H1 (cell line): ENCODE results near the gene IRF5. TPM values are rescaled to one million over a fixed set of nuclear protein-coding genes. Genes with fewer than 3 reads are reported as not detected.

Experiments used
- NANOG ChIP-seq: IDR thresholded peaks from 2 replicates; pipeline ENCODE4 v1.6.1; 2011; ENCODE audit warnings: low read length, low read depth, mild to moderate bottlenecking, inconsistent platforms; ENCODE audit not compliant: insufficient read depth, poor library complexity, severe bottlenecking
- POLR2AphosphoS5 ChIP-seq: IDR thresholded peaks from 2 replicates; pipeline ENCODE4 v1.6.1; 2011; ENCODE audit warnings: low read depth, low read length
- RAD21 ChIP-seq, 2 experiments: IDR thresholded peaks in 1 of 2; conservative IDR thresholded peaks in 1 of 2; 2 replicates each; pipeline ENCODE4 v1.6.1; 2011; ENCODE audit warnings: low read depth in 2 of 2, low read length in 2 of 2, improper control_type of control experiment in 1 of 2, inconsistent platforms in 1 of 2, mild to moderate bottlenecking in 1 of 2, moderate library complexity in 1 of 2
- polyA plus RNA-seq, 7 experiments: library from polyadenylated mRNA; depleted of rRNA in 3 of 7; stranded (reverse) in 5 of 7; unstranded in 2 of 7; fragments of >200 nt in 5 of 7; fragments of 200-250 nt in 2 of 7; gene quantifications; 1 replicate in 5 of 7; 2 replicates in 1 of 7; 4 replicates in 1 of 7; pipeline versions ENCODE4 v1.2.1 to v1.2.3, GENCODE V29; 2011 to 2013; ENCODE audit warnings: missing spikeins in 2 of 7, mixed read lengths in 2 of 7
- total RNA-seq: library from RNA; stranded (reverse); fragmentation: NEBNext Ultra II Directional; extraction: Animal tissue kit (Norgen Biotek cat#: 25700); gene quantifications from 2 replicates; pipeline ENCODE4 v1.2.1, GENCODE V29; 2021
- TF ChIP-seq, protein P1 (sequence below), 3 experiments: IDR thresholded peaks; 1 replicate in 2 of 3; 2 replicates in 1 of 3; pipeline versions ENCODE4 v1.5.1 to v1.6.1; 2011; ENCODE audit warnings: low read length in 3 of 3, mild to moderate bottlenecking in 3 of 3, inconsistent platforms in 2 of 3, low read depth in 1 of 3, moderate library complexity in 1 of 3; ENCODE audit not compliant: insufficient read depth in 1 of 3; ENCODE audit errors: control extremely low read depth in 1 of 3
- TF ChIP-seq, protein P2 (sequence below): IDR thresholded peaks from 2 replicates; pipeline ENCODE4 v1.6.1; 2012; ENCODE audit warnings: low read length, inconsistent platforms

The IRF5 gene
- total and polyA plus RNA-seq, 2 of the 8 experiments (the other 6 are each of a cell fraction or from before 2014, with no cell fraction given), result 0.28 to 1.1 TPM

DNA sequence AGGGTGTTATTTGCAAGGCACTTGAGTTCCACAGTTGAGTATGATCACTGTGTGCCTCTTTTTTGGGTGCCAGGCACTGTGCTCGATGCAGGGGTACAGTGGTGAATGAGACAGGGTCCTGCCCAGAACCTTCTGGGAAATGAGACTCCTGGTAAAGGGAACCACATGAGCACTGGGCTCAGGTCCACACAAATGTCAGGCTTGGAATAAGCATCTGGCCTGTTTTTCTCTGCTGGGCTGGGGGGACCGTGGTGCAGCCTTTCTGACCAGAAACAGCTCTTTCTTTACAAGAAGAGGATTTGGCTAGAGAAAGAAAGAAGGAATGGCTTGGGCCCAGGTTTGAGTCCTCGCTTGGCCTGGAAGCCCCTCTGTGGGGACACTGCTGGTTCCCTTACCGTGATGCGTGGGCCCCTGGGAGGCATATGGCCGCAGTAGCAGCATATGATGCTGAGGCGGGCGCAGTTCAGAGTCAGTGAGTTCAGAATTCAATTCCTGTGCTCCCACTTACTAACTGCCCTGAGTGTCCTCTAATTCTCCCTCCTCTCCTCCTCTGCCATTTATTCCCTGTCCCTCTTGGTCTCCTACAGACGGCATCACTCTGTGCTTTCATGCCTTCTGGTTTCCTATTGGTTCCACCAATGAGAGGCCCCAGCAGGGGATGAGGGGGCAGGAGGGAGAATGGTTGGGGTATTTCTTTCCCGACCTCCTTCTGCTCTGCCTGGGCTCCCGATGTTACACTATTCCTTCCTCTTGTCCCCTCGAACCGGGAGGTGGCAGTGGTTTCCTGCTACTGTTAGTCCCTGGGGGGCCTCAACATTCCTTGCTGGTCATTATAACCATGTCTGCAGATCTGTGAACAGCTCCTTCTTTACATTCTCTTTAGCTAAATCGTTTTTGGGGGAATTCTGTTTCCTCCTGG is 17.6 kb upstream of the IRF5 start (continued):
- TF ChIP-seq NANOG, result no peak
- no peak for TF ChIP-seq POLR2AphosphoS5
- TF ChIP-seq RAD21 (IDR thresholded peaks at IDR 0.05 in 1 of 2, conservative IDR thresholded peaks at IDR 0.05 in 1 of 2; ENCODE audit: low read depth in 2 of 2, low read length in 2 of 2), result peak; percentile 26 to 52; a peak in 3 of 4 replicates
- TF ChIP-seq, protein P1, sequence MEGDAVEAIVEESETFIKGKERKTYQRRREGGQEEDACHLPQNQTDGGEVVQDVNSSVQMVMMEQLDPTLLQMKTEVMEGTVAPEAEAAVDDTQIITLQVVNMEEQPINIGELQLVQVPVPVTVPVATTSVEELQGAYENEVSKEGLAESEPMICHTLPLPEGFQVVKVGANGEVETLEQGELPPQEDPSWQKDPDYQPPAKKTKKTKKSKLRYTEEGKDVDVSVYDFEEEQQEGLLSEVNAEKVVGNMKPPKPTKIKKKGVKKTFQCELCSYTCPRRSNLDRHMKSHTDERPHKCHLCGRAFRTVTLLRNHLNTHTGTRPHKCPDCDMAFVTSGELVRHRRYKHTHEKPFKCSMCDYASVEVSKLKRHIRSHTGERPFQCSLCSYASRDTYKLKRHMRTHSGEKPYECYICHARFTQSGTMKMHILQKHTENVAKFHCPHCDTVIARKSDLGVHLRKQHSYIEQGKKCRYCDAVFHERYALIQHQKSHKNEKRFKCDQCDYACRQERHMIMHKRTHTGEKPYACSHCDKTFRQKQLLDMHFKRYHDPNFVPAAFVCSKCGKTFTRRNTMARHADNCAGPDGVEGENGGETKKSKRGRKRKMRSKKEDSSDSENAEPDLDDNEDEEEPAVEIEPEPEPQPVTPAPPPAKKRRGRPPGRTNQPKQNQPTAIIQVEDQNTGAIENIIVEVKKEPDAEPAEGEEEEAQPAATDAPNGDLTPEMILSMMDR (IDR thresholded peaks at IDR 0.05; ENCODE audit: control extremely low read depth in 1 of 3, insufficient read depth in 1 of 3, low read depth in 1 of 3, low read length in 3 of 3), result peak; percentile 22 to 27 (median 24)
- TF ChIP-seq, protein P2, sequence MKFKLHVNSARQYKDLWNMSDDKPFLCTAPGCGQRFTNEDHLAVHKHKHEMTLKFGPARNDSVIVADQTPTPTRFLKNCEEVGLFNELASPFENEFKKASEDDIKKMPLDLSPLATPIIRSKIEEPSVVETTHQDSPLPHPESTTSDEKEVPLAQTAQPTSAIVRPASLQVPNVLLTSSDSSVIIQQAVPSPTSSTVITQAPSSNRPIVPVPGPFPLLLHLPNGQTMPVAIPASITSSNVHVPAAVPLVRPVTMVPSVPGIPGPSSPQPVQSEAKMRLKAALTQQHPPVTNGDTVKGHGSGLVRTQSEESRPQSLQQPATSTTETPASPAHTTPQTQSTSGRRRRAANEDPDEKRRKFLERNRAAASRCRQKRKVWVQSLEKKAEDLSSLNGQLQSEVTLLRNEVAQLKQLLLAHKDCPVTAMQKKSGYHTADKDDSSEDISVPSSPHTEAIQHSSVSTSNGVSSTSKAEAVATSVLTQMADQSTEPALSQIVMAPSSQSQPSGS, result no peak
